NB4 (cell line): ENCODE measurements around the gene ERBB3.
A peak's percentile ranks its signal among the peaks of the same experiment; 100 is the strongest.

ENCODE experiments used
- CTCF ChIP-seq: IDR thresholded peaks from one replicate; pipeline ENCODE4 v1.5.1; 2012; ENCODE audit warnings: low read depth, low read length
- MYC ChIP-seq: IDR thresholded peaks from 2 replicates; pipeline ENCODE4 v1.6.1; 2011; ENCODE audit warnings: low read depth, low read length
- POLR2A ChIP-seq: IDR thresholded peaks from 2 replicates; pipeline ENCODE4 v1.6.1; 2011; ENCODE audit warnings: mild to moderate bottlenecking; ENCODE audit not compliant: insufficient read length; ENCODE audit errors: extremely low read depth

- TF ChIP-seq MYC = peak; percentile 99
- peak; percentile 72 for TF ChIP-seq CTCF
- TF ChIP-seq POLR2A = no peak
Measured at GRCh38 chr12:56119361-56119796, 39.4 kb downstream of the ERBB3 start.
